SH-SY5Y (cell line): ENCODE data around the gene MTARC2.

ENCODE experiments used
- GATA2 ChIP-seq: IDR thresholded peaks from 2 replicates; pipeline ENCODE4 v1.6.1; 2011; ENCODE audit warnings: mild to moderate bottlenecking, low read depth, low read length
- GATA3 ChIP-seq: IDR thresholded peaks from 2 replicates; pipeline ENCODE4 v1.6.1; 2011; ENCODE audit warnings: low read depth, mild to moderate bottlenecking, low read length, moderate library complexity

- no peak for TF ChIP-seq GATA3
- no peak for TF ChIP-seq GATA2
These were observed 43.2 kb downstream of the MTARC2 start for GRCh38 chr1:220791285-220791684.
